ENCODE data around the gene ANKRD13B.

- no peak for TF ChIP-seq CTCF (IDR thresholded peaks at IDR 0.05)
- no peak for TF ChIP-seq EZH2 (IDR thresholded peaks at IDR 0.05)
These were observed 21.6 kb downstream of the ANKRD13B start for GRCh38 chr17:29614349-29615047.
